GM12891 (cell line): ENCODE results near the gene TMEM115.
A peak's percentile ranks its signal among the peaks of the same experiment; 100 is the strongest.

Source experiments
- DNase-seq: peaks from one replicate; pipeline ENCODE4 v3.0.0; 2011; ENCODE audit warnings: low spot score; ENCODE audit not compliant: insufficient read length
- FAIRE-seq: peaks from 2 replicates; lab custom pipeline; 2011; peaks lifted over from hg19 to GRCh38; lab: Jason Lieb, UNC
- PAX5 ChIP-seq: IDR thresholded peaks from 2 replicates; pipeline ENCODE4 v1.6.1; 2011; ENCODE audit warnings: low read length, moderate library complexity, mild to moderate bottlenecking; ENCODE audit not compliant: insufficient read depth, severe bottlenecking
- POLR2A ChIP-seq: IDR thresholded peaks from 2 replicates; pipeline ENCODE4 v1.6.1; 2011; ENCODE audit warnings: low read depth, low read length, control low read depth
- POLR2AphosphoS5 ChIP-seq: IDR thresholded peaks from 2 replicates; pipeline ENCODE4 v1.6.1; 2011; ENCODE audit warnings: low read depth, low read length, control low read depth
- POU2F2 ChIP-seq: IDR thresholded peaks from 2 replicates; pipeline ENCODE4 v1.6.1; 2011; ENCODE audit warnings: low read depth, mild to moderate bottlenecking, control low read depth, low read length, moderate library complexity
- SPI1 ChIP-seq: IDR thresholded peaks from 2 replicates; pipeline ENCODE4 v1.6.1; 2011; ENCODE audit warnings: low read depth, low read length, control low read depth
- TAF1 ChIP-seq: IDR thresholded peaks from 2 replicates; pipeline ENCODE4 v1.6.1; 2011; ENCODE audit warnings: low read depth, low read length, control low read depth

The TMEM115 gene

GRCh38 chr3:50354850-50355249, 4.5 kb downstream of the TMEM115 start:
- no peak for FAIRE-seq
- no peak for TF ChIP-seq TAF1
- no peak for TF ChIP-seq POLR2A
- TF ChIP-seq POU2F2, result no peak
- TF ChIP-seq POLR2AphosphoS5, result no peak
- no peak for TF ChIP-seq SPI1
- TF ChIP-seq PAX5, result no peak
- DNase-seq, result no peak

GRCh38 chr3:50354186-50354764, 5.0 kb downstream of the TMEM115 start:
- FAIRE-seq (no peak), DNase-seq (no peak)
- TF ChIP-seq POLR2A (no peak), POLR2AphosphoS5 (no peak), POU2F2 (no peak), SPI1 (no peak), TAF1 (no peak), PAX5 (no peak)

- no peak for FAIRE-seq
- DNase-seq, result no peak
- no peak for TF ChIP-seq PAX5
- TF ChIP-seq POU2F2, result no peak
- TF ChIP-seq TAF1, result no peak
- TF ChIP-seq SPI1, result no peak
- TF ChIP-seq POLR2A, result 0 out of 2 replicates have a peak, but pooled peaks have one; percentile 13
- TF ChIP-seq POLR2AphosphoS5, result peak; percentile 48; the same call in 1 of the 2 replicates
These were observed 5.9 kb downstream of the TMEM115 start for GRCh38 chr3:50353245-50354004.

GRCh38 chr3:50352781-50353180, 6.5 kb downstream of the TMEM115 start:
- DNase-seq (no peak), FAIRE-seq (no peak)
- no peak for TF ChIP-seq TAF1

- FAIRE-seq (no peak), DNase-seq (no peak)
- 0 out of 2 replicates have a peak, but pooled peaks have one; percentile 2 for TF ChIP-seq POU2F2
- TF ChIP-seq PAX5, result no peak
These were observed 8.0 kb downstream of the TMEM115 start for GRCh38 chr3:50351323-50351697.

GRCh38 chr3:50350527-50351322, 8.6 kb downstream of the TMEM115 start, which contains the start of the genes CYB561D2 and NPRL2:
CYB561D2 (plus strand) TSS chr3:50350862; CDS start chr3:50351434, 572 bp downstream.
NPRL2 (minus strand) TSS chr3:50350775; CDS start chr3:50350652, 123 bp downstream.
- no peak for TF ChIP-seq PAX5
- peak; percentile 95 for TF ChIP-seq POLR2A
- peak; percentile 76 for TF ChIP-seq TAF1
- TF ChIP-seq POLR2AphosphoS5, result peak; percentile 88
- peak; percentile 81 for TF ChIP-seq POU2F2
- TF ChIP-seq SPI1, result no peak

GRCh38 chr3:50350213-50350526, 9.2 kb downstream of the TMEM115 start:
- TF ChIP-seq PAX5, result no peak
- no peak for TF ChIP-seq POLR2AphosphoS5
- no peak for TF ChIP-seq SPI1
- TF ChIP-seq POLR2A, result no peak
- no peak for TF ChIP-seq TAF1
- TF ChIP-seq POU2F2, result no peak
- FAIRE-seq (no peak), DNase-seq (no peak)

More at GRCh38 chr3:50350527-50351322, 8.6 kb downstream of the TMEM115 start, which contains the start of the genes CYB561D2 and NPRL2:
- DNase-seq, result peak; percentile 98
- peak; percentile 99 for FAIRE-seq

GRCh38 chr3:50347187-50347813, 12.0 kb downstream of the TMEM115 start:
- DNase-seq, result no peak
- TF ChIP-seq TAF1 (no peak), PAX5 (no peak), SPI1 (no peak), POU2F2 (no peak), POLR2A (no peak), POLR2AphosphoS5 (no peak)
- FAIRE-seq, result peak; percentile 74

GRCh38 chr3:50345586-50346234, 13.6 kb downstream of the TMEM115 start, which contains the start of gene ZMYND10:
ZMYND10 (minus strand) TSS chr3:50345732; CDS start chr3:50345579, 153 bp downstream.
- TF ChIP-seq POLR2AphosphoS5, result no peak
- no peak for TF ChIP-seq TAF1
- TF ChIP-seq POLR2A, result no peak
- TF ChIP-seq PAX5, result no peak
- no peak for TF ChIP-seq SPI1
- no peak for TF ChIP-seq POU2F2
- DNase-seq (peak; percentile 80), FAIRE-seq (peak; percentile 98)
